ENCODE data around the gene PARP11. TPM values are rescaled to one million over a fixed set of nuclear protein-coding genes. Genes with fewer than 3 reads are reported as not detected.

Gene PARP11
- total RNA-seq, 1 experiment from 2014 or later, result 8.0 TPM

- no peak for TF ChIP-seq ZNF281 (CRISPR knock-in tag; IDR thresholded peaks at IDR 0.05)
- TF ChIP-seq MYBL2 (CRISPR knock-in tag; IDR thresholded peaks at IDR 0.05), result no peak
- TF ChIP-seq, protein P1, sequence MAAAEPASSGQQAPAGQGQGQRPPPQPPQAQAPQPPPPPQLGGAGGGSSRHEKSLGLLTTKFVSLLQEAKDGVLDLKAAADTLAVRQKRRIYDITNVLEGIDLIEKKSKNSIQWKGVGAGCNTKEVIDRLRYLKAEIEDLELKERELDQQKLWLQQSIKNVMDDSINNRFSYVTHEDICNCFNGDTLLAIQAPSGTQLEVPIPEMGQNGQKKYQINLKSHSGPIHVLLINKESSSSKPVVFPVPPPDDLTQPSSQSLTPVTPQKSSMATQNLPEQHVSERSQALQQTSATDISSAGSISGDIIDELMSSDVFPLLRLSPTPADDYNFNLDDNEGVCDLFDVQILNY (CRISPR knock-in tag; IDR thresholded peaks at IDR 0.05), result no peak
- TF ChIP-seq FOXK1 (CRISPR knock-in tag; IDR thresholded peaks at IDR 0.05), result no peak
- TF ChIP-seq E2F4 (CRISPR knock-in tag; IDR thresholded peaks at IDR 0.05; ENCODE audit: borderline replicate concordance, low read depth), result no peak
- TF ChIP-seq SOX15 (CRISPR knock-in tag; IDR thresholded peaks at IDR 0.05), result no peak
- TF ChIP-seq, protein P2, sequence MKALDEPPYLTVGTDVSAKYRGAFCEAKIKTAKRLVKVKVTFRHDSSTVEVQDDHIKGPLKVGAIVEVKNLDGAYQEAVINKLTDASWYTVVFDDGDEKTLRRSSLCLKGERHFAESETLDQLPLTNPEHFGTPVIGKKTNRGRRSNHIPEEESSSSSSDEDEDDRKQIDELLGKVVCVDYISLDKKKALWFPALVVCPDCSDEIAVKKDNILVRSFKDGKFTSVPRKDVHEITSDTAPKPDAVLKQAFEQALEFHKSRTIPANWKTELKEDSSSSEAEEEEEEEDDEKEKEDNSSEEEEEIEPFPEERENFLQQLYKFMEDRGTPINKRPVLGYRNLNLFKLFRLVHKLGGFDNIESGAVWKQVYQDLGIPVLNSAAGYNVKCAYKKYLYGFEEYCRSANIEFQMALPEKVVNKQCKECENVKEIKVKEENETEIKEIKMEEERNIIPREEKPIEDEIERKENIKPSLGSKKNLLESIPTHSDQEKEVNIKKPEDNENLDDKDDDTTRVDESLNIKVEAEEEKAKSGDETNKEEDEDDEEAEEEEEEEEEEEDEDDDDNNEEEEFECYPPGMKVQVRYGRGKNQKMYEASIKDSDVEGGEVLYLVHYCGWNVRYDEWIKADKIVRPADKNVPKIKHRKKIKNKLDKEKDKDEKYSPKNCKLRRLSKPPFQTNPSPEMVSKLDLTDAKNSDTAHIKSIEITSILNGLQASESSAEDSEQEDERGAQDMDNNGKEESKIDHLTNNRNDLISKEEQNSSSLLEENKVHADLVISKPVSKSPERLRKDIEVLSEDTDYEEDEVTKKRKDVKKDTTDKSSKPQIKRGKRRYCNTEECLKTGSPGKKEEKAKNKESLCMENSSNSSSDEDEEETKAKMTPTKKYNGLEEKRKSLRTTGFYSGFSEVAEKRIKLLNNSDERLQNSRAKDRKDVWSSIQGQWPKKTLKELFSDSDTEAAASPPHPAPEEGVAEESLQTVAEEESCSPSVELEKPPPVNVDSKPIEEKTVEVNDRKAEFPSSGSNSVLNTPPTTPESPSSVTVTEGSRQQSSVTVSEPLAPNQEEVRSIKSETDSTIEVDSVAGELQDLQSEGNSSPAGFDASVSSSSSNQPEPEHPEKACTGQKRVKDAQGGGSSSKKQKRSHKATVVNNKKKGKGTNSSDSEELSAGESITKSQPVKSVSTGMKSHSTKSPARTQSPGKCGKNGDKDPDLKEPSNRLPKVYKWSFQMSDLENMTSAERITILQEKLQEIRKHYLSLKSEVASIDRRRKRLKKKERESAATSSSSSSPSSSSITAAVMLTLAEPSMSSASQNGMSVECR (CRISPR knock-in tag; IDR thresholded peaks at IDR 0.05; ENCODE audit: borderline replicate concordance), result no peak
These were observed 36.6 kb downstream of the PARP11 start (continued) for GRCh38 chr12:3836641-3837040.

DNA sequence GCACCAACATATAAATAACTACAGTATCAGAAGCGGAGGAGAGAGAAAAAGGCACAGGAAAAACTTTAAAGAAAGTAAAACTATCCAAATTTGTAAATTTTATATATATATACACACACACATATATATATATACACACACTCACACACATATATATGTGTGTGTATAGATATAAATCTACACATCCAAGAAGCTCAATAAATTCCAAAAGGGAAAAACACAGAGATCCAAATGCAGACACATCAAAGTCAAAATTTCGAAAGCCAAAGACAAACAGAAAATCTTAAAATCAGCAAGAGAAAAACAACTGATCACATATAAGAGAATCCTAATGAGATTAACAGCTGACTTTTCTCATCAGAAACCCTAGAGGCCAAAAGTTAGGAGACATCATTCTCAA lies 37.3 kb downstream of the PARP11 start:
- no peak overlapping the region for H3K27ac Mint-ChIP-seq
- peaks cover 11% of the 10 kb centered on the region for H3K36me3 Mint-ChIP-seq

More for the DNA sequence above, 37.3 kb downstream of the PARP11 start:
- CTCF ChIA-PET, result interaction anchor here (1.4 kb wide), 1 partner anchor 32 kb away, joined by 7 read pairs; no protein-coding TSS in a partner anchor
- H3K4me3 Mint-ChIP-seq, result no peak overlapping the region
- H3K9me3 Mint-ChIP-seq, result peaks cover 4% of the 10 kb centered on the region; the same call in 1 of the 2 replicates
- DNase-seq (ENCODE audit: low spot score) (no peak), ATAC-seq (no peak)
- POLR2A ChIA-PET, result no interaction called here
- H3K4me1 Mint-ChIP-seq, result peaks cover 17% of the 10 kb centered on the region
- TF ChIP-seq ZNF219 (CRISPR knock-in tag; IDR thresholded peaks at IDR 0.05; ENCODE audit: borderline replicate concordance) (no peak), ATF3 (CRISPR knock-in tag; conservative IDR thresholded peaks at IDR 0.05) (no peak), CBFB (CRISPR knock-in tag; IDR thresholded peaks at IDR 0.05; ENCODE audit: low read depth) (no peak), EMX1 (CRISPR knock-in tag; IDR thresholded peaks at IDR 0.05) (no peak), TP53 (CRISPR knock-in tag; IDR thresholded peaks at IDR 0.05) (no peak), ZNF532 (CRISPR knock-in tag; IDR thresholded peaks at IDR 0.05; ENCODE audit: borderline replicate concordance) (no peak), ETV6 (CRISPR knock-in tag; IDR thresholded peaks at IDR 0.05) (no peak)
- TF ChIP-seq, protein P3, sequence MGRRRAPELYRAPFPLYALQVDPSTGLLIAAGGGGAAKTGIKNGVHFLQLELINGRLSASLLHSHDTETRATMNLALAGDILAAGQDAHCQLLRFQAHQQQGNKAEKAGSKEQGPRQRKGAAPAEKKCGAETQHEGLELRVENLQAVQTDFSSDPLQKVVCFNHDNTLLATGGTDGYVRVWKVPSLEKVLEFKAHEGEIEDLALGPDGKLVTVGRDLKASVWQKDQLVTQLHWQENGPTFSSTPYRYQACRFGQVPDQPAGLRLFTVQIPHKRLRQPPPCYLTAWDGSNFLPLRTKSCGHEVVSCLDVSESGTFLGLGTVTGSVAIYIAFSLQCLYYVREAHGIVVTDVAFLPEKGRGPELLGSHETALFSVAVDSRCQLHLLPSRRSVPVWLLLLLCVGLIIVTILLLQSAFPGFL (CRISPR knock-in tag; IDR thresholded peaks at IDR 0.05; ENCODE audit: borderline replicate concordance), result no peak
- TF ChIP-seq, protein P1 (CRISPR knock-in tag; IDR thresholded peaks at IDR 0.05), result no peak
- no peaks in the 10 kb centered on the region for H3K27me3 Mint-ChIP-seq (ENCODE audit: low read depth)

All from WTC11 (cell line).